A673 (cell line): Measurements from ENCODE around the gene RPS6KB1. TPM values are rescaled to one million over a fixed set of nuclear protein-coding genes. Genes with fewer than 3 reads are reported as not detected.

ENCODE experiments used
- BruUV-seq: library from RNA; stranded (reverse); fragments of 400-500 nt; replicated peaks from 2 replicates; lab custom pipeline; 2021; lab: Mats Ljungman, UMichigan
- CTCF ChIA-PET: fragments of 300-600 bp; sonication (Branson Sonifier 250); formaldehyde crosslinking; loops from one replicate; lab custom pipeline; 2022; ENCODE audit warnings: antibody characterized with exemption; lab: Charles Lee
- POLR2A ChIA-PET: fragments of 300-600 bp; sonication (Branson Sonifier 250); formaldehyde crosslinking; loops from one replicate; lab custom pipeline; 2022; ENCODE audit warnings: antibody characterized with exemption; ENCODE audit not compliant: low non-redundant PET; lab: Charles Lee
- DNase-seq: peaks from one replicate; pipeline ENCODE4 v3.0.0-alpha.2; 2015; ENCODE audit warnings: low spot score
- H3K27ac ChIP-seq: fragments of 200-600 bp; sonication (generic); 2 replicates; pipeline ENCODE4 v1.5.1; 2016; ENCODE audit warnings: mixed run types, low read depth, mild to moderate bottlenecking, mixed read lengths, antibody characterized with exemption, low read length; ENCODE audit not compliant: poor library complexity, severe bottlenecking
- H3K27me3 ChIP-seq: fragments of 200-600 bp; sonication (generic); replicated peaks from 2 replicates; pipeline ENCODE4 v1.6.1; 2017; ENCODE audit warnings: mixed run types, low read depth, mild to moderate bottlenecking, mixed read lengths, antibody characterized with exemption, low read length; ENCODE audit not compliant: insufficient read depth, poor library complexity
- H3K36me3 ChIP-seq: fragments of 200-600 bp; sonication (generic); 2 replicates; pipeline ENCODE4 v1.6.1; 2016; ENCODE audit warnings: mixed run types, mild to moderate bottlenecking, mixed read lengths, antibody characterized with exemption, low read length; ENCODE audit not compliant: insufficient read depth, poor library complexity, severe bottlenecking
- H3K4me1 ChIP-seq: fragments of 200-600 bp; sonication (generic); 2 replicates; pipeline ENCODE4 v1.6.1; 2017; ENCODE audit warnings: mixed run types, mild to moderate bottlenecking, mixed read lengths, antibody characterized with exemption, low read length; ENCODE audit not compliant: insufficient read depth, poor library complexity, severe bottlenecking
- H3K4me3 ChIP-seq: fragments of 200-600 bp; sonication (generic); 2 replicates; pipeline ENCODE4 v1.5.1; 2016; ENCODE audit warnings: low read depth, mixed run types, mild to moderate bottlenecking, mixed read lengths, low read length; ENCODE audit not compliant: poor library complexity, severe bottlenecking
- H3K9me3 ChIP-seq: fragments of 200-600 bp; sonication (generic); 2 replicates; pipeline ENCODE4 v1.6.1; 2016; ENCODE audit warnings: mixed run types, low read depth, mild to moderate bottlenecking, mixed read lengths, antibody characterized with exemption, low read length; ENCODE audit not compliant: poor library complexity, severe bottlenecking
- EZH2 ChIP-seq: fragments of 200-600 bp; sonication (generic); IDR thresholded peaks from 2 replicates; pipeline ENCODE4 v1.6.1; 2017; ENCODE audit warnings: borderline replicate concordance, low read depth, mild to moderate bottlenecking, mixed read lengths, antibody characterized with exemption, low read length; ENCODE audit not compliant: poor library complexity, severe bottlenecking
- intact Hi-C: fragments of 100-400 bp; cut with micrococcal nuclease; formaldehyde crosslinking; loops from one replicate; pipeline ENCODE4 v1.10.0; 2022; ENCODE audit not compliant: unreplicated experiment
- total RNA-seq: library from RNA; stranded (reverse); gene quantifications from 2 replicates; pipeline ENCODE4 v1.2.3, GENCODE V29; 2021
- TF ChIP-seq, protein P1 (sequence below): fragments of 300-800, 200-600 bp; sonication (generic); conservative IDR thresholded peaks from 2 replicates; pipeline ENCODE4 v1.5.1; 2017; ENCODE audit warnings: low read depth, mild to moderate bottlenecking, antibody characterized with exemption, low read length, moderate library complexity, mixed read lengths

The RPS6KB1 gene
- total RNA-seq, 1 experiment from 2014 or later: 56.5 TPM

DNA sequence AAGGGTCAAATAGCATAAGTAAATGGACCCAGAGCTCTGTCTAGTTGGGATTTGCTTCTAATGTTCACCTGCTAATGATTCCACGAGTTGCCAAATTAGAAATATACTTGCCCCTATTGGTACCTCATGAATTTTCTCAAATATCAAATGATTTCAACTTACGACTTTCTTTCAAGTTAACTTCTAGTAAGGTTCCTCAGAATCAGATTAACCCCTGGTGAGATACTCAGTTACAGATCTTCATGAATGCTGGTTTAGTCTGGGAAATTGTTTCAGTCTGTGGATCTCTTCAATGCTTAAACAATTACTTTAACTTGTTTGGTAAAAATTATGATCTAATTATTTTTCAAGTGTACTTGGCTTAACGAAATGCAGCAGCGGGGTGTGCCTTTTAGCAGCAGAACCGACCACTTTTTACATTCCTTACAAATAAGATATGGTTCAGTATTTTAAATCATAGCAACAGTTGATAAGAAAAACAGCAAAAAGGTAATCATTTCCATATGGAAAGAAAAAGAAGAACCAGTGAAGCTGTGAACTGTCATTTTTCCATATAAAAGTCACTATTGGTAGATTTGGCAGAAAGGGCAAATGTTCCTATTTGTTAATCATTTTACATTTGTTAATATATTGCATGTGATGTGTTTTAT lies 34.6 kb upstream of the RPS6KB1 start:
- no peak for DNase-seq
- intact Hi-C loops: loop anchor here (2.0 kb wide), 1 partner anchor 105 kb away; no protein-coding TSS in a partner anchor
- H3K27me3 ChIP-seq: no peaks in the 10 kb centered on the region
- no TSS peak for BruUV-seq
- H3K4me1 ChIP-seq: peaks cover 5% of the 10 kb centered on the region
- no peaks in the 10 kb centered on the region for H3K9me3 ChIP-seq
- TF ChIP-seq, protein P1, sequence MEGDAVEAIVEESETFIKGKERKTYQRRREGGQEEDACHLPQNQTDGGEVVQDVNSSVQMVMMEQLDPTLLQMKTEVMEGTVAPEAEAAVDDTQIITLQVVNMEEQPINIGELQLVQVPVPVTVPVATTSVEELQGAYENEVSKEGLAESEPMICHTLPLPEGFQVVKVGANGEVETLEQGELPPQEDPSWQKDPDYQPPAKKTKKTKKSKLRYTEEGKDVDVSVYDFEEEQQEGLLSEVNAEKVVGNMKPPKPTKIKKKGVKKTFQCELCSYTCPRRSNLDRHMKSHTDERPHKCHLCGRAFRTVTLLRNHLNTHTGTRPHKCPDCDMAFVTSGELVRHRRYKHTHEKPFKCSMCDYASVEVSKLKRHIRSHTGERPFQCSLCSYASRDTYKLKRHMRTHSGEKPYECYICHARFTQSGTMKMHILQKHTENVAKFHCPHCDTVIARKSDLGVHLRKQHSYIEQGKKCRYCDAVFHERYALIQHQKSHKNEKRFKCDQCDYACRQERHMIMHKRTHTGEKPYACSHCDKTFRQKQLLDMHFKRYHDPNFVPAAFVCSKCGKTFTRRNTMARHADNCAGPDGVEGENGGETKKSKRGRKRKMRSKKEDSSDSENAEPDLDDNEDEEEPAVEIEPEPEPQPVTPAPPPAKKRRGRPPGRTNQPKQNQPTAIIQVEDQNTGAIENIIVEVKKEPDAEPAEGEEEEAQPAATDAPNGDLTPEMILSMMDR: no peak
- no peak for TF ChIP-seq EZH2
- ChIA-PET CTCF (interaction anchor here (0.6 to 1.7 kb wide), 3 partner anchors 9 to 1195 kb away, joined by 3 to 5 read pairs (median 4); no protein-coding TSS in a partner anchor), POLR2A (no interaction called here)
- no peak overlapping the region for H3K4me3 ChIP-seq
- H3K36me3 ChIP-seq: peaks cover 5% of the 10 kb centered on the region
- H3K27ac ChIP-seq: no peak overlapping the region

DNA sequence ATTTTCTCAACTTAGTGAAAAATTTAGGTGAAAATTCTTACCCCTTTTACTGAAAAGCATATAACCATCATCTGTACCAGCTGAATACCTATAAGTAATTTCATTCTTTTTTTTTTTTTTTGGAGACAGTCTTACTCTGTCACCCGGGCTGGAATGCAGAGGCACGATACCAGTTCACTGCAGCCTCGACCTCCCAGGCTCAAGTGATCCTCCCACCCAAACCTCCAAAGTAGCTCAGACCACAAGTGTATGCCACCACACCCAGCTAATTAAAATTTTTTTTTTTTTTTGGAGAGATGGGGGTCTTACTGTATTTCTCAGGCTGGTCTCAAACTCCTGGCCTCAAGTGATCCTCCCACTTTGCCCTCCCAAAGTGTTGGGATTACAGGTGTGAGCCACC lies 34.0 kb upstream of the RPS6KB1 start:
- CTCF ChIA-PET: interaction anchor here (0.6 to 1.7 kb wide), 5 partner anchors 10 to 1196 kb away, joined by 3 to 5 read pairs (median 4); partner anchors contain the start of gene TUBD1
- Histone ChIP-seq H3K36me3 (peaks cover 5% of the 10 kb centered on the region), H3K27me3 (no peaks in the 10 kb centered on the region), H3K9me3 (no peaks in the 10 kb centered on the region), H3K4me3 (no peak overlapping the region), H3K27ac (no peak overlapping the region), H3K4me1 (peaks cover 5% of the 10 kb centered on the region)
- POLR2A ChIA-PET: interaction anchor here (0.7 kb wide), 1 partner anchor 107 kb away, joined by 6 read pairs; no protein-coding TSS in a partner anchor
- DNase-seq: no peak
- no TSS peak for BruUV-seq
- intact Hi-C loops: loop anchor here (2.0 kb wide), 1 partner anchor 106 kb away; no protein-coding TSS in a partner anchor
- TF ChIP-seq EZH2: no peak
- TF ChIP-seq, protein P1: no peak

DNA sequence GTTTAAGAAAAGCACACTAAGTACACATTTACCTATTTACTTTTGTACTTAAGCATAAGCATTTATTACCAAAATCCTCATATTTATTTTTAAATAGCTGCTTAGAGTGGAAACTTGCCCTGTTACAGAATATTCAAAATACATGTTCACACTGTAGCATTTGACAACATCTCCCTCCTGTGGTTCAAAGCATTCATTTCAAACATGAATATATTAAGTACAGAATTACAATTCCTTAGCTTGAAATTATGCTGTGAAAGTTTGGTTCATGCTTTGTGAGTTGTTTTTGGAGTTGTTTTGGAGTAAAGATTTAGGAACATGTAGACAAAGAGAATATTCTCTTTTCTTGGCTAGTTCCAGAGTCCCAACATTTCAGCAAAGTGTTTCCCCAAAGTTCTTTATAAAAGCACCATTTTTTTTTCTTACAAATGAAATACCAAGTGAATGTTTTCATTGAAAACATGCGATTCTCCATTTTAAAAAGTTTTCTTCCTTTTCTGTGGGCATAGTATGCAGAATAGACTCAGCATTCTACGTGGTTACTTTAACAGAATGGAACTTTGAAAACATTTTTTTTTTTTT lies 33.4 kb upstream of the RPS6KB1 start:
- ChIA-PET CTCF (interaction anchor here (0.5 to 1.7 kb wide), 6 partner anchors 11 to 123 kb away, joined by 3 to 5 read pairs (median 4); partner anchors contain the start of gene TUBD1), POLR2A (interaction anchor here (0.7 kb wide), 1 partner anchor 107 kb away, joined by 6 read pairs; no protein-coding TSS in a partner anchor)
- no peaks in the 10 kb centered on the region for H3K27me3 ChIP-seq
- BruUV-seq: TSS peak; percentile 42
- H3K36me3 ChIP-seq: peaks cover 5% of the 10 kb centered on the region
- intact Hi-C loops: loop anchor here (2.0 kb wide), 1 partner anchor 107 kb away; no protein-coding TSS in a partner anchor
- no peaks in the 10 kb centered on the region for H3K9me3 ChIP-seq
- DNase-seq: peak; percentile 71
- H3K4me1 ChIP-seq: peaks cover 5% of the 10 kb centered on the region
- H3K27ac ChIP-seq: no peak overlapping the region
- no peak overlapping the region for H3K4me3 ChIP-seq
- TF ChIP-seq EZH2: no peak
- TF ChIP-seq, protein P1: peak; percentile 71
